ENCODE measurements around the gene TLE2.
A peak's percentile ranks its signal among the peaks of the same experiment; 100 is the strongest.

The TLE2 gene

GRCh38 chr19:3028305-3029064 is 595 bp downstream of the TLE2 start:
- no peak for TF ChIP-seq CTCF (conservative IDR thresholded peaks at IDR 0.05; ENCODE audit: control insufficient read depth, insufficient read depth, low read depth, low read length)
- H3K4me3 ChIP-seq (ENCODE audit: control insufficient read depth, low read depth, low read length), result peak overlapping the region; percentile 17
- DNase-seq (ENCODE audit: low read depth), result no peak

- no peak for DNase-seq (ENCODE audit: low read depth)
- no peak for TF ChIP-seq CTCF (conservative IDR thresholded peaks at IDR 0.05; ENCODE audit: control insufficient read depth, insufficient read depth, low read depth, low read length)
- H3K4me3 ChIP-seq (ENCODE audit: control insufficient read depth, low read depth, low read length), result no peak overlapping the region
Measured at GRCh38 chr19:3027981-3028304, 1.1 kb downstream of the TLE2 start.

- DNase-seq (ENCODE audit: low read depth), result no peak
- no peak for TF ChIP-seq CTCF (conservative IDR thresholded peaks at IDR 0.05; ENCODE audit: control insufficient read depth, insufficient read depth, low read depth, low read length)
- H3K4me3 ChIP-seq (ENCODE audit: control insufficient read depth, low read depth, low read length), result no peak overlapping the region
Measured at GRCh38 chr19:3027292-3027691, 1.8 kb downstream of the TLE2 start.

GRCh38 chr19:3026768-3027167 is 2.3 kb downstream of the TLE2 start:
- TF ChIP-seq CTCF (conservative IDR thresholded peaks at IDR 0.05; ENCODE audit: control insufficient read depth, insufficient read depth, low read depth, low read length), result no peak
- no peak for DNase-seq (ENCODE audit: low read depth)
- no peak overlapping the region for H3K4me3 ChIP-seq (ENCODE audit: control insufficient read depth, low read depth, low read length)

- DNase-seq (ENCODE audit: low read depth), result no peak
- no peak overlapping the region for H3K4me3 ChIP-seq (ENCODE audit: control insufficient read depth, low read depth, low read length)
- TF ChIP-seq CTCF (conservative IDR thresholded peaks at IDR 0.05; ENCODE audit: control insufficient read depth, insufficient read depth, low read depth, low read length), result no peak
Measured at GRCh38 chr19:3025549-3025886, 3.6 kb downstream of the TLE2 start.

- no peak for TF ChIP-seq CTCF (conservative IDR thresholded peaks at IDR 0.05; ENCODE audit: control insufficient read depth, insufficient read depth, low read depth, low read length)
- no peak for DNase-seq (ENCODE audit: low read depth)
- H3K4me3 ChIP-seq (ENCODE audit: control insufficient read depth, low read depth, low read length), result no peak overlapping the region
Measured at GRCh38 chr19:3024870-3025548, 4.1 kb downstream of the TLE2 start.

All from fibroblast of mammary gland (primary cell).